ENCODE measurements around the gene R3HDM2. TPM values are rescaled to one million over a fixed set of nuclear protein-coding genes. Genes with fewer than 3 reads are reported as not detected.

The R3HDM2 gene
- 10 to 100 TPM in 1 of 2 donors, 1 to 10 TPM in 1; 7.4 to 28.9 TPM for total RNA-seq
- polyA plus RNA-seq = 10 to 100 TPM; 11.2 to 19.0 TPM

DNA sequence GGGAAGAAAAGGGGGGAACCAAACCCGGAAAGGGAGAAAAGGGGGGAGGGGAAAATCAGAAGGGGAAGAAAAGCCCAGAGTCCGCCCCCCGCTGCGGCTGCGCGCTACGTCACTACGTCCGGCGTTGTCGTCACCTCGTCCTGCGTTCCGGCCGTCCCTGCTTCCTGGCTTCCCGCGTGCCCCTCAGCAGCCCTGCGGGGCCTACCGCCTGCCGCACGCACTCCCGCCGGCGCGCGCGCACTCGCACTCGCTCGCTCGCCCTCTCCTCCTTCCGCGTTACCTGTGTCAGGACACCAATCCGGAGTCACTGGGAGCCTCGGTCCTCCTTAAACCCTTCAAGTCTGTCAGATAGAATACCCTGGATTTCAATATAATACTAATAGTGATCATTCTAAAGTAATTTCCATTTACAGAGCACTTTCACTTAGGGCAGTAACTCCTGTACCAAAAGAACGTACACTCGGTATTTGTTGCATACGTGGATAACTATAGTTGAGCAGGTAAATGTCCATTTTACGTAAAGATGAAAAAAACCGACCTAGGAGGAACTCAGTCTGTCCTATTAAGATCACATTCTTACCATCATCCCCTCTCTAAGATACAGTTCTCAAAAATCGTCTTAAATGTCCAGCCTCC lies at the start of gene R3HDM2:
Gene R3HDM2 (minus strand): TSS at position 113 of the 636 bp plus-strand sequence. CDS start 120,615 bp downstream, outside the sequence.
- peak within 1 kb of the TSS; percentile 98 to 100 for H3K9ac ChIP-seq (ENCODE audit: low read depth in 1 of 2, low read length in 2 of 2)
- H3K4me1 ChIP-seq (ENCODE audit: control insufficient read depth in 4 of 4, insufficient read depth in 4 of 4, low read length in 3 of 4) = peaks cover 0 to 17% (median 2%) of the 10 kb centered on the region in 4 donors
- no peaks in the 10 kb centered on the region for H3K36me3 ChIP-seq (ENCODE audit: control insufficient read depth in 4 of 4, insufficient read depth in 3 of 4, low read depth in 1 of 4, low read length in 3 of 4)
- DNase-seq (ENCODE audit: low spot score) = peak; percentile 95
- TF ChIP-seq GABPA (IDR thresholded peaks at IDR 0.05 in 1 of 2, conservative IDR thresholded peaks at IDR 0.05 in 1 of 2) (peak in 1 of 2 donors; percentile 68), ATF3 (IDR thresholded peaks at IDR 0.05) (no peak), FOXA1 (IDR thresholded peaks at IDR 0.05) (no peak), JUND (IDR thresholded peaks at IDR 0.05) (no peak), EGR1 (IDR thresholded peaks at IDR 0.05; ENCODE audit: low read depth in 2 of 2) (peak in 1 of 2 donors; percentile 49), CTCF (IDR thresholded peaks at IDR 0.05; ENCODE audit: low read depth, low read length, missing input control) (no peak), NR2F2 (IDR thresholded peaks at IDR 0.05) (no peak), RXRA (IDR thresholded peaks at IDR 0.05) (no peak), REST (IDR thresholded peaks at IDR 0.05) (peak; percentile 77), ZBTB33 (IDR thresholded peaks at IDR 0.05) (no peak), YY1 (IDR thresholded peaks at IDR 0.05) (peak; percentile 46), SP1 (IDR thresholded peaks at IDR 0.05) (peak; percentile 54), MAX (IDR thresholded peaks at IDR 0.05) (no peak), FOXA2 (IDR thresholded peaks at IDR 0.05) (no peak), TAF1 (conservative IDR thresholded peaks at IDR 0.05) (peak; percentile 43), RAD21 (IDR thresholded peaks at IDR 0.05) (peak in 1 of 2 donors; percentile 37), HNF4G (IDR thresholded peaks at IDR 0.05) (no peak), HNF4A (conservative IDR thresholded peaks at IDR 0.05) (peak in 1 of 2 donors; percentile 18)
- H3K27ac ChIP-seq (ENCODE audit: low read depth in 1 of 2, low read length in 2 of 2) = peak within 1 kb of the TSS; percentile 98 to 99
- peak within 1 kb of the TSS; percentile 62 to 92 (median 80) for H3K4me3 ChIP-seq (ENCODE audit: low read depth in 1 of 3, low read length in 3 of 3)
- WGBS = under 1% methylated on average over 41 of the region's 41 CpGs
- H3K27me3 ChIP-seq (ENCODE audit: control insufficient read depth in 4 of 4, insufficient read depth in 4 of 4, low read length in 3 of 4) = no peaks in the 10 kb centered on the region
- no peaks in the 10 kb centered on the region for H3K9me3 ChIP-seq (ENCODE audit: control insufficient read depth in 4 of 4, low read length in 3 of 4)

Measured in liver (tissue), 9 donors.